ENCODE measurements around the gene IGF2R.

GRCh38 chr6:160081398-160081797 lies 112.5 kb downstream of the IGF2R start:
- TF ChIP-seq CTCF (IDR thresholded peaks at IDR 0.05; ENCODE audit: low read depth, low read length) (no peak), EZH2phosphoT487 (IDR thresholded peaks at IDR 0.05; ENCODE audit: low read depth) (no peak)
